Memory B cell (primary cell): ENCODE data around the gene RAB36.
A peak's percentile ranks its signal among the peaks of the same experiment; 100 is the strongest.

Source experiments
- ATAC-seq: fragments of 150-1000 bp; cut with Tn5 transposase; 2 replicates; pipeline ENCODE4 v1.10.0; 2021; ENCODE audit warnings: low read depth, mild to moderate bottlenecking, moderate library complexity
- DNase-seq, 2 donors: peaks; one replicate each; pipeline ENCODE4 v3.0.0; 2022; ENCODE audit warnings: low spot score in 2 of 2
- H3K27ac Mint-ChIP-seq: one replicate; pipeline ENCODE4 v1.8.0; 2022; ENCODE audit warnings: mild to moderate bottlenecking, moderate library complexity, mixed read lengths
- H3K27me3 Mint-ChIP-seq: one replicate; pipeline ENCODE4 v1.8.0; 2022; ENCODE audit warnings: mixed read lengths
- H3K36me3 Mint-ChIP-seq: one replicate; pipeline ENCODE4 v1.8.0; 2022; ENCODE audit warnings: mild to moderate bottlenecking, mixed read lengths
- H3K4me1 Mint-ChIP-seq: one replicate; pipeline ENCODE4 v1.8.0; 2022; ENCODE audit warnings: mixed read lengths
- H3K4me3 Mint-ChIP-seq: one replicate; pipeline ENCODE4 v1.8.0; 2022; ENCODE audit warnings: mild to moderate bottlenecking, moderate library complexity, mixed read lengths
- H3K9me3 Mint-ChIP-seq: one replicate; pipeline ENCODE4 v1.8.0; 2022; ENCODE audit warnings: mixed read lengths

The RAB36 gene

GRCh38 chr22:23147617-23148387 lies 2.5 kb downstream of the RAB36 start:
- DNase-seq (no peak), ATAC-seq (no peak)
- Mint-ChIP-seq H3K4me3 (no peak overlapping the region), H3K27ac (peak overlapping the region; percentile 15), H3K9me3 (no peaks in the 10 kb centered on the region), H3K36me3 (no peaks in the 10 kb centered on the region), H3K27me3 (no peaks in the 10 kb centered on the region), H3K4me1 (peaks cover 20% of the 10 kb centered on the region)

DNA sequence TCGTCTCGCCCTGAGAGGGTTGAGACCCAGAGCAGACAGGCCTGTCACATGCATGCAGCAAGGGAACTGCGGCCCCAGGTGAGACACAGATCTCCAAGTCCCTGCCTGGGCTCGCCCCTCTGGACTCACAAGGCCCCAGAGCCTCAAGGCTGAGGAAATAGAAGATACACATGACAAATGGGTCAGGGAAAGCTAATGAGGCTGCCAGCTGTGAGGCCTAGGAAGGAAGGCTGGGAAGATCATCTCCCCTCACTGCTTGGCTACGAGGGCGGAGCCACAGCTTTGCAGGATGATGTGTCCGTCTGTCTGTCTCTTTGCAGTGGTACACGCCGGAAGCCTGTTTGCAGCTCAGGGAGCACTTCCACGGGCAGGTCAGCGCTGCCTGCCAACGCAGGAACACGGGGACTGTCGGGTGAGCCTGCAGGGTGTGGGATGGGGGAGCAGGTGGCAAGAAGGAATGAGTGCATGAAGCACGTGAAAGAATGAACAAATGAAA lies 4.5 kb downstream of the RAB36 start:
- Mint-ChIP-seq H3K27ac (no peak overlapping the region), H3K4me3 (no peak overlapping the region), H3K9me3 (no peaks in the 10 kb centered on the region), H3K4me1 (peaks cover 20% of the 10 kb centered on the region), H3K27me3 (no peaks in the 10 kb centered on the region), H3K36me3 (no peaks in the 10 kb centered on the region)
- DNase-seq: no peak
- no peak for ATAC-seq

GRCh38 chr22:23150762-23151161 lies 5.5 kb downstream of the RAB36 start:
- H3K36me3 Mint-ChIP-seq: no peaks in the 10 kb centered on the region
- H3K4me1 Mint-ChIP-seq: peaks cover 23% of the 10 kb centered on the region
- ATAC-seq (no peak), DNase-seq (no peak)
- no peak overlapping the region for H3K4me3 Mint-ChIP-seq
- H3K27me3 Mint-ChIP-seq: no peaks in the 10 kb centered on the region
- no peak overlapping the region for H3K27ac Mint-ChIP-seq
- no peaks in the 10 kb centered on the region for H3K9me3 Mint-ChIP-seq

DNA sequence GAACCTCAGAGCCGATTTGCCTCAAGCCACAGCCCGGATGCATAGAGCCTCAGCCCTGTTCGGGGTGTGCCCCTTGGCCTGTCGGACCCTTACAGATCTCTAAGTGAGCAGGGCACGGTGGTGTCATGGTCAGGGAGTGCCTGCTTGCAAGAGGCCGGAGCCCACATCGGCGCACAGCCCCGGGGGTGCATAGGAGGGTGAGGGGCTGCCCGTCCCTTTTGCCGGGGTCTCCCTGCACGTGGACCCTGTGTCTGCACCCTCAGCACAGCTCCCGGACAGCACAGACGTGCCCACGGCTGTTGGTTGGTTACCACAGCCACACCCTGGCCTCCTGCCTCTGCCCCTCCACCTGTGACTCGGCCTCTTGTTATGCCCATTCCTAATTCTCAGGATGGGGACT lies 6.5 kb downstream of the RAB36 start:
- ATAC-seq: no peak
- Mint-ChIP-seq H3K4me3 (peak overlapping the region; percentile 2), H3K27ac (peak overlapping the region; percentile 94), H3K27me3 (no peaks in the 10 kb centered on the region), H3K4me1 (peaks cover 24% of the 10 kb centered on the region), H3K36me3 (no peaks in the 10 kb centered on the region), H3K9me3 (no peaks in the 10 kb centered on the region)
- no peak for DNase-seq

GRCh38 chr22:23152238-23153114 lies 7.2 kb downstream of the RAB36 start:
- H3K27ac Mint-ChIP-seq: peak overlapping the region; percentile 94
- ATAC-seq (peak; percentile 76), DNase-seq (no peak)
- no peaks in the 10 kb centered on the region for H3K27me3 Mint-ChIP-seq
- peak overlapping the region; percentile 92 for H3K4me3 Mint-ChIP-seq
- no peaks in the 10 kb centered on the region for H3K9me3 Mint-ChIP-seq
- H3K36me3 Mint-ChIP-seq: no peaks in the 10 kb centered on the region
- peaks cover 25% of the 10 kb centered on the region for H3K4me1 Mint-ChIP-seq

DNA sequence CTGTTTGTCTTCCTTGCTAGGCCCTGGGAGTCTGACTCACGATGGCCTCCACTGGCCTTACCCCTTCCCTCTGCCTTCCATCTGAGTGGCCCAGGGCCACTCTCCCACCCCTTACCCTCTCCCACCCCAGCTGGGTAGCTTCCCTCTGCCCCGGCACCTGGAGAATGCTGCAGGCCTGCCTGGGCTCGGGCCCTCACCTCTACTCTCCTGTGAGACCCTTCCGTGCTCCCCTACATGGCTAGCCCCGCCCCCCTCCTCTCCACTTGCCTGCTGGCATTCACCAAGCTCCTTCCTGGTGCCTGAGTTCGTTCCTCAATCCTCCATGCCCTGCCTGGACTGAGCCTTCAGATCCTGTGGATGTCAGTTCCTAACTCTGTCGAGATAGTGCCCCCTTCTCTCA lies 8.7 kb downstream of the RAB36 start:
- peaks cover 25% of the 10 kb centered on the region for H3K4me1 Mint-ChIP-seq
- no peak for DNase-seq
- no peaks in the 10 kb centered on the region for H3K36me3 Mint-ChIP-seq
- peak overlapping the region; percentile 92 for H3K4me3 Mint-ChIP-seq
- H3K27ac Mint-ChIP-seq: no peak overlapping the region
- no peaks in the 10 kb centered on the region for H3K9me3 Mint-ChIP-seq
- no peaks in the 10 kb centered on the region for H3K27me3 Mint-ChIP-seq
- ATAC-seq: no peak

DNA sequence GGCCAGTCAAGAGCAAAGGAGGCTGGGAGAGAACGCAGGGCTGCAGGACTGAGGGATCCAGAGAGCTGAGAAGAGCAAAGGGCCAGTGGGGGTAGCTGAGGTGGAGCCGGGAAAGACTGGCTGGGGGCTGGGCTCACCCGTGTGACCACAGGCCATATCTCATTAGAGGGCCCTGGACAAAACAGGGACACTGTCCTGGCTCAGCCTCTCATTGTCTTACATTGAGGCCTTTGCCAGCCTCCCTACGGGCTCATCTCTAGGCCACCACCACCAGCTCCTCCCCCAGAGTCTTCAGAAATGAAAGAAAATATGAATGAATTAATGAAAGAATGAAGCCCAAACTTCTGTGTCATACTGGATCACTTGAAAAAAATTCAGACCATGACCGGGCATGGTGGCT lies 9.2 kb downstream of the RAB36 start:
- ATAC-seq (no peak), DNase-seq (no peak)
- peaks cover 25% of the 10 kb centered on the region for H3K4me1 Mint-ChIP-seq
- no peak overlapping the region for H3K4me3 Mint-ChIP-seq
- no peak overlapping the region for H3K27ac Mint-ChIP-seq
- H3K27me3 Mint-ChIP-seq: no peaks in the 10 kb centered on the region
- no peaks in the 10 kb centered on the region for H3K36me3 Mint-ChIP-seq
- H3K9me3 Mint-ChIP-seq: no peaks in the 10 kb centered on the region

DNA sequence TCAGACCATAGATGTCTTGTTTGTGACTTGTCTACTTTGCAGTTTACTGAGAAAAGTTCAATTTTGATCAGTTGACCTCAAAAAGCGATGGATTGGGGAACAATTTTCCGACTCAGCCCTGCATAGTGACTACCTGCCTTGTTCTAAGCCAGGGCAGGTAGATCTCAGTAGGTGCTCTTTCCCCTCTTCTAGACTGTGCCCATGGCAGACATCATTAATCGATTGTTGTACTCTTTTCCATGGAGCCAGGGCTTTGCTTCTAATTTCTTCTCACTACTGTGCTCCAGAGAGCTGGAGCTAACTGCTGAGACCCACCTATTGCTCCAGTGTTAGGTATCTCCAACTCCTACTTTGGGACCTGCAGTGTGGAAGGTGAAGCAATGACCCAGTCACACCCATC lies 9.9 kb downstream of the RAB36 start:
- Mint-ChIP-seq H3K36me3 (no peaks in the 10 kb centered on the region), H3K4me3 (no peak overlapping the region), H3K9me3 (no peaks in the 10 kb centered on the region), H3K27me3 (no peaks in the 10 kb centered on the region), H3K4me1 (peaks cover 21% of the 10 kb centered on the region), H3K27ac (no peak overlapping the region)
- DNase-seq (no peak), ATAC-seq (no peak)

GRCh38 chr22:23155831-23156230 lies 10.6 kb downstream of the RAB36 start:
- ATAC-seq: no peak
- no peak overlapping the region for H3K27ac Mint-ChIP-seq
- no peaks in the 10 kb centered on the region for H3K9me3 Mint-ChIP-seq
- no peak overlapping the region for H3K4me3 Mint-ChIP-seq
- peaks cover 21% of the 10 kb centered on the region for H3K4me1 Mint-ChIP-seq
- H3K36me3 Mint-ChIP-seq: no peaks in the 10 kb centered on the region
- no peaks in the 10 kb centered on the region for H3K27me3 Mint-ChIP-seq
- no peak for DNase-seq

GRCh38 chr22:23156286-23156685 lies 11.0 kb downstream of the RAB36 start:
- no peak for ATAC-seq
- Mint-ChIP-seq H3K4me1 (peaks cover 21% of the 10 kb centered on the region), H3K27me3 (no peaks in the 10 kb centered on the region), H3K27ac (no peak overlapping the region), H3K4me3 (no peak overlapping the region), H3K9me3 (no peaks in the 10 kb centered on the region), H3K36me3 (no peaks in the 10 kb centered on the region)
- no peak for DNase-seq

DNA sequence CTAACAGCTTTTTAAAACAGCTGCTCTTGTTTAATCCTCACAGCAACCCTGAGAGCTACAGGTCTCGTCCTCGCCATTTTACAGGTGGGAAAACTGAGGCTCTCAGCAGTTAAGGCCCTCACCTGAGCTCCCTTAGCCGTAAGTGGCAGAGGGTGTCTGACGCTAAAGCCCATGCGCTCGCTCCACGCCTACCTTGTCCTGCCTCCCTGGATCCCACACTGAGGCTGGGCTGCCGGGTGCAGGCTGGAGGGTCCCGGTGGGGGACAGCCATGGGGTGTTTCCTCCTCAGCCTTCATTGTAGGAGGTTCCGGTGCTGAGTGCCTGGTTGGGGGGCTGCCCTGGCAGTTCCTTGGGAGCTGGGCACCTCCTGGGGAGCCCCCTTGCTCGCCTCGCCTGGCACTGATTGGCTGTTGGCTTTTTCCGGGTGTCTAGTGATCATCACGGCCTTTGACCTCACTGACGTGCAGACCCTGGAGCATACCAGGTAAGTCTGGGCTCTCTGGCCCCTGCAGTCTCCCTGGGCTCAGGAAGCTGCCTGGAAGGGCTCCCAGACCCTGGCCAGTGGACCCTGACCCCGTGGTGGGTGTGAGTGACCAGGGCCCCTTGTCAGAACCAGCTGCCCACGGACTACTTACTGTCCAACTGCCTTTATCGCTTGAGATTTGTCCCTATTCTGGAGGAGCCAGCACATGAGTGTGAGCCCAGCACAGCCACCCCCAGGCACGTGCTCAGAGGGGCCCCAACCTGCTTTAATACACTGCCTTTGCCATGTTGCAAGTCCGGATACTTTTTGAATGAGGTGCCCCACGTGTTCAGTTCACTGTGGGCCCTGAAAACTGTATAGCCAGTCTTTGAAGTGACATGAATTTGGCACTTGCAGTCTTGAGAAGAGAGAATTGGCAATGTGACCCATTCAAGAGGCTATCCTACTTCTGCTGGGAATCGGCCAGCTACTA lies 12.6 kb downstream of the RAB36 start:
- Mint-ChIP-seq H3K4me1 (peaks cover 12% of the 10 kb centered on the region), H3K27ac (no peak overlapping the region), H3K36me3 (no peaks in the 10 kb centered on the region), H3K9me3 (no peaks in the 10 kb centered on the region), H3K4me3 (no peak overlapping the region), H3K27me3 (no peaks in the 10 kb centered on the region)
- DNase-seq (no peak), ATAC-seq (no peak)

DNA sequence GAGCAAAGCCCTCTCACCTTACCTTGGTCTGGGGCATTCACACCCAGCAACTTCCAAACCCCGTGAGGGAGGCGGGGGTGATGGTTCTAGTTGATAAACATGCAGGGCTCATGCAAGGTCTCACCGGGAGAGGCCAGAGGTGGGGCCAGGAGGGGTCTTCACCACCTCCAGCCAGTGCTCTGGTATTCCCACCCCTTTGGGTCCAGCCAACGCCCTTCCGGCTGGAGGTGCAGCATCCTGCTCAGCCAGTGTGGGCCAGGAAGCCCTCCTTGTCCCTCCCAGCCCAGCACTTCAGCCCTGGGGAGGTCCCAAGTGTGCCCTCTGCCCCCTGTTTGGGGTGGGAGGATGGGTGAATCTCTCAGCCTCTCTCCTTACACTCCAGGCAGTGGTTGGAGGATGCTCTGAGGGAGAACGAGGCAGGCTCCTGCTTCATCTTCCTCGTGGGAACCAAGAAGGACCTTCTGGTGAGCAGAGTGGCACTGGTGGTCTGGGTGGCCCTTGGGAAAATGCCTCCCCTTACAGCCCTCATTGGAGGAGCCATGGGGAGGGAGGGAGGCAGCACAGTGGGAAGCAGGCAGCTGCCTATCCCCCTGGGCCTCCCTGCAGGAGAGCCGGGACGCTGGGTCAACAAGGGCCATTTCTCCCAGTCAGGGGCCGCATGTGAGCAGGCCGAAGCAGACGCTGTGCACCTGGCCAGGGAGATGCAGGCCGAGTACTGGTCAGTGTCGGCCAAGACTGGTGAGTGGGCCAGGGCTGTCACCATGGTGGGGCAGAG lies 13.4 kb downstream of the RAB36 start:
- H3K36me3 Mint-ChIP-seq: no peaks in the 10 kb centered on the region
- no peaks in the 10 kb centered on the region for H3K9me3 Mint-ChIP-seq
- H3K27me3 Mint-ChIP-seq: no peaks in the 10 kb centered on the region
- no peak overlapping the region for H3K4me3 Mint-ChIP-seq
- peaks cover 7% of the 10 kb centered on the region for H3K4me1 Mint-ChIP-seq
- no peak for ATAC-seq
- no peak overlapping the region for H3K27ac Mint-ChIP-seq
- no peak for DNase-seq

- no peaks in the 10 kb centered on the region for H3K36me3 Mint-ChIP-seq
- ATAC-seq (no peak), DNase-seq (no peak)
- H3K4me1 Mint-ChIP-seq: peaks cover 5% of the 10 kb centered on the region
- H3K27me3 Mint-ChIP-seq: no peaks in the 10 kb centered on the region
- H3K4me3 Mint-ChIP-seq: no peak overlapping the region
- no peaks in the 10 kb centered on the region for H3K9me3 Mint-ChIP-seq
- H3K27ac Mint-ChIP-seq: no peak overlapping the region
These were observed 14.0 kb downstream of the RAB36 start for GRCh38 chr22:23159291-23159630.
